CD14-positive monocyte (primary cell): Measurements from ENCODE around the gene FEM1A. TPM values are rescaled to one million over a fixed set of nuclear protein-coding genes. Genes with fewer than 3 reads are reported as not detected.
"Not testable (repeated sequence)": the region's sequence is repeated elsewhere in the genome, so short reads cannot be mapped to it uniquely, and the experiment has no call there.

Experiments
- DNase-seq, 3 donors: peaks; one replicate each; pipeline ENCODE4 v3.0.0-alpha.2; 2011 to 2022
- H2AFZ ChIP-seq: 2 replicates; pipeline ENCODE4 v1.6.0; 2012; ENCODE audit warnings: mild to moderate bottlenecking, low read depth, low read length, inconsistent platforms; ENCODE audit not compliant: insufficient read depth, poor library complexity, severe bottlenecking
- H3K27ac ChIP-seq, 2 donors: 1 replicate in 1 of 2; 2 replicates in 1 of 2; pipeline ENCODE4 v1.5.1; 2012 to 2013; ENCODE audit warnings: low read length in 2 of 2, control low read depth in 1 of 2, inconsistent platforms in 1 of 2, low read depth in 1 of 2, mild to moderate bottlenecking in 1 of 2
- H3K27me3 ChIP-seq, 2 donors: one replicate each; pipeline versions ENCODE4 v1.6.0 to v1.6.1; 2011 to 2013; ENCODE audit warnings: low read length in 2 of 2; ENCODE audit not compliant: control insufficient read depth in 2 of 2, insufficient read depth in 2 of 2
- H3K36me3 ChIP-seq, 2 donors: replicated peaks in 1 of 2; 1 replicate in 1 of 2; 2 replicates in 1 of 2; pipeline versions ENCODE4 v1.5.1 to v1.6.1; 2012 to 2013; ENCODE audit warnings: low read length in 2 of 2, control low read depth in 1 of 2, inconsistent platforms in 1 of 2, mild to moderate bottlenecking in 1 of 2; ENCODE audit not compliant: insufficient read depth in 2 of 2, control insufficient read depth in 1 of 2
- H3K4me1 ChIP-seq, 2 donors: 1 replicate in 1 of 2; 2 replicates in 1 of 2; pipeline versions ENCODE4 v1.5.1 to v1.6.1; 2012 to 2013; ENCODE audit warnings: low read length in 2 of 2, control low read depth in 1 of 2, inconsistent platforms in 1 of 2, mild to moderate bottlenecking in 1 of 2, moderate library complexity in 1 of 2; ENCODE audit not compliant: insufficient read depth in 2 of 2, control insufficient read depth in 1 of 2
- H3K4me2 ChIP-seq: replicated peaks from 2 replicates; pipeline ENCODE3; 2012; ENCODE audit warnings: low read length, moderate library complexity, mild to moderate bottlenecking; ENCODE audit not compliant: poor library complexity, severe bottlenecking; ENCODE audit errors: extremely low read depth
- H3K4me3 ChIP-seq, 3 experiments: fragments of 200-600 bp in 1 of 3; sonication (generic) in 1 of 3; replicated peaks in 1 of 3; 1 replicate in 2 of 3; 2 replicates in 1 of 3; pipeline ENCODE4 v1.5.1; 2011 to 2013; ENCODE audit warnings: low read length in 3 of 3, mild to moderate bottlenecking in 3 of 3, control low read depth in 2 of 3, low read depth in 2 of 3, inconsistent platforms in 1 of 3, moderate library complexity in 1 of 3
- H3K79me2 ChIP-seq: 2 replicates; pipeline ENCODE4 v1.6.0; 2012; ENCODE audit warnings: mild to moderate bottlenecking, control low read depth, inconsistent platforms, low read length, moderate library complexity; ENCODE audit not compliant: insufficient read depth
- H3K9ac ChIP-seq: 2 replicates; pipeline ENCODE4 v1.6.0; 2017; ENCODE audit warnings: low read length, mild to moderate bottlenecking; ENCODE audit not compliant: insufficient read depth, poor library complexity, severe bottlenecking
- H3K9me3 ChIP-seq, 2 donors: replicated peaks in 1 of 2; 1 replicate in 1 of 2; 2 replicates in 1 of 2; pipeline versions ENCODE4 v1.5.1 to v1.6.1; 2012 to 2013; ENCODE audit warnings: low read length in 2 of 2, control low read depth in 1 of 2; ENCODE audit not compliant: control insufficient read depth in 1 of 2, insufficient read depth in 1 of 2
- H4K20me1 ChIP-seq: 2 replicates; pipeline ENCODE4 v1.6.0; 2012; ENCODE audit warnings: mild to moderate bottlenecking, low read length, control low read depth, moderate library complexity; ENCODE audit not compliant: insufficient read depth
- H3K27ac Mint-ChIP-seq, 7 donors: one replicate each; pipeline ENCODE4 v1.8.0; 2020; ENCODE audit warnings: mild to moderate bottlenecking in 7 of 7, mixed read lengths in 7 of 7, moderate library complexity in 6 of 7, inconsistent platforms in 2 of 7
- H3K27me3 Mint-ChIP-seq, 3 donors: one replicate each; pipeline ENCODE4 v1.8.0; 2021 to 2022; ENCODE audit warnings: low read depth in 3 of 3, mild to moderate bottlenecking in 3 of 3, mixed read lengths in 3 of 3, moderate library complexity in 3 of 3, inconsistent platforms in 1 of 3
- H3K36me3 Mint-ChIP-seq, 2 donors: one replicate each; pipeline ENCODE4 v1.8.0; 2020; ENCODE audit warnings: mixed read lengths in 2 of 2, inconsistent platforms in 1 of 2, mild to moderate bottlenecking in 1 of 2
- H3K4me1 Mint-ChIP-seq: one replicate; pipeline ENCODE4 v1.8.0; 2020; ENCODE audit warnings: mild to moderate bottlenecking, mixed read lengths
- H3K4me3 Mint-ChIP-seq, 2 donors: one replicate each; pipeline ENCODE4 v1.8.0; 2020; ENCODE audit warnings: mild to moderate bottlenecking in 2 of 2, mixed read lengths in 2 of 2, moderate library complexity in 1 of 2
- H3K9me3 Mint-ChIP-seq, 7 donors: one replicate each; pipeline ENCODE4 v1.8.0; 2020 to 2022; ENCODE audit warnings: mixed read lengths in 7 of 7, mild to moderate bottlenecking in 6 of 7, moderate library complexity in 6 of 7, inconsistent platforms in 2 of 7
- WGBS: methylation state at CpG from one replicate; pipeline ENCODE4 v1.1.5; 2013; ENCODE audit warnings: missing lambda C conversion rate; ENCODE audit not compliant: insufficient coverage; 5-methylcytosine and 5-hydroxymethylcytosine counted together
- intact Hi-C, 2 donors: fragments of 100-400 bp; cut with micrococcal nuclease; formaldehyde crosslinking; loops; one replicate each; pipeline versions ENCODE4 v1.15.0 to v1.15.1; 2023
- polyA plus RNA-seq, 3 donors: library from polyadenylated mRNA; depleted of rRNA in 1 of 3; unstranded in 2 of 3; stranded (reverse) in 1 of 3; fragments of 300-500 nt in 2 of 3; fragments of >200 nt in 1 of 3; fragmentation: Illumina TruSeq in 2 of 3; gene quantifications; 1 replicate in 2 of 3; 2 replicates in 1 of 3; pipeline ENCODE4 v1.2.3, GENCODE V29; 2012 to 2021
- TF ChIP-seq, protein P1 (sequence below): fragments of 200-600 bp; IDR thresholded peaks from one replicate; pipeline ENCODE4 v1.8.0; 2022; ENCODE audit warnings: antibody characterized with exemption, mild to moderate bottlenecking

The FEM1A gene
- polyA plus RNA-seq, 3 donors = 2.1 to 4.2 (median 2.4) TPM

DNA sequence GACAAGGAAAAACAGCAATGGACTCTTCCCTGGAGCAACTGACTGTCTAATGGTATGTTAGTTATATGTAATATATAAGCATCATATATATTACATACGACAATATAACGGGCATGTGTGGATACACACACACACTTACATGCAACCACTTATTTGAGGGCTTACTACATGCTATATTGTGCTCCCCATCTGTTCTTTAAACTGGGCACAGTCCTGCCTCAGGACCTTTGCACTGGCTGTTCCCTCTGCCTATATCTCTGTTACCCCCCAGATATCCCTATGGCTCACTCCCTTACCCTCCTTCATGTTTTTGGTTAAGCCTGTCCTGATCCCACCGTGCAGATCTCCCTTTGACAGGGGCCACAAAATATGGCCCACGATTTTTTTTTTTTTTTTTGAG lies 29.7 kb downstream of the FEM1A start:
- 80% methylated on average over 2 of the region's 4 CpGs for WGBS
- Histone ChIP-seq H3K79me2 (peaks cover 70% of the 10 kb centered on the region), H3K27me3 (no peaks in the 10 kb centered on the region)

DNA sequence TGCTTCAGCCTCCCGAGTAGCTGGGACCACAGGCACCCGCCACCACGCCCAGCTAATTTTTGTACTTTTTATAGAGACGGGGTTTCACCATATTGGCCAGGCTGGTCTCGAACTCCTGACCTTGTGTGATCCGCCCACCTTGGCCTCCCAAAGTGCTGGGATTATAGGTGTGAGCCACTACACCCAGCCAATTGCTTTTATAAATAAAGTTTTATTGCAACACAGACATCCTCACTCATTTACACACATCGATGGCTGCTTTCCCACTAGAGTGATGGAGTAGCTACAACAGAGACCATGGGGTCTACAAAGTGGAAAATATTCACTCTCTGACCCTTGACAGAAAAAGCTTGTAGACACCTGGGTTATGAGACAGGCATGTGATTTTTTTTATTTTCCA lies 30.8 kb downstream of the FEM1A start:
- H3K27me3 ChIP-seq, H3K9ac ChIP-seq, H3K9me3 ChIP-seq, H3K9me3 Mint-ChIP-seq, H3K4me1 ChIP-seq, H3K4me3 ChIP-seq, intact Hi-C loops, DNase-seq, H3K4me3 Mint-ChIP-seq, H3K27ac Mint-ChIP-seq, H3K4me2 ChIP-seq, H3K4me1 Mint-ChIP-seq, H3K27ac ChIP-seq, H3K27me3 Mint-ChIP-seq, H2AFZ ChIP-seq: not testable (repeated sequence)
- H3K36me3 Mint-ChIP-seq = peaks cover 35 to 57% of the 10 kb centered on the region in 2 donors
- H3K36me3 ChIP-seq = peaks cover 25 to 54% of the 10 kb centered on the region in 2 donors
- peaks cover 79% of the 10 kb centered on the region for H3K79me2 ChIP-seq
- H4K20me1 ChIP-seq = peaks cover 94% of the 10 kb centered on the region
- WGBS = 80% methylated on average over 1 of the region's 7 CpGs

More for the DNA sequence above, 29.7 kb downstream of the FEM1A start:
- Mint-ChIP-seq H3K27ac (no peak overlapping the region), H3K4me3 (no peak overlapping the region), H3K4me1 (no peaks in the 10 kb centered on the region), H3K36me3 (peaks cover 44 to 65% of the 10 kb centered on the region in 2 donors), H3K27me3 (peaks cover 0 to 2% (median 0%) of the 10 kb centered on the region in 3 donors), H3K9me3 (peaks cover 0 to 2% (median 0%) of the 10 kb centered on the region in 7 donors)
- no peak overlapping the region for H3K9ac ChIP-seq
- no peak overlapping the region for H2AFZ ChIP-seq
- peaks cover 94% of the 10 kb centered on the region for H4K20me1 ChIP-seq
- peaks cover 33 to 60% of the 10 kb centered on the region in 2 donors for H3K36me3 ChIP-seq
- intact Hi-C loops = no loop called here
- H3K4me1 ChIP-seq = peaks cover under 1 to 8% of the 10 kb centered on the region in 2 donors
- TF ChIP-seq, protein P1, sequence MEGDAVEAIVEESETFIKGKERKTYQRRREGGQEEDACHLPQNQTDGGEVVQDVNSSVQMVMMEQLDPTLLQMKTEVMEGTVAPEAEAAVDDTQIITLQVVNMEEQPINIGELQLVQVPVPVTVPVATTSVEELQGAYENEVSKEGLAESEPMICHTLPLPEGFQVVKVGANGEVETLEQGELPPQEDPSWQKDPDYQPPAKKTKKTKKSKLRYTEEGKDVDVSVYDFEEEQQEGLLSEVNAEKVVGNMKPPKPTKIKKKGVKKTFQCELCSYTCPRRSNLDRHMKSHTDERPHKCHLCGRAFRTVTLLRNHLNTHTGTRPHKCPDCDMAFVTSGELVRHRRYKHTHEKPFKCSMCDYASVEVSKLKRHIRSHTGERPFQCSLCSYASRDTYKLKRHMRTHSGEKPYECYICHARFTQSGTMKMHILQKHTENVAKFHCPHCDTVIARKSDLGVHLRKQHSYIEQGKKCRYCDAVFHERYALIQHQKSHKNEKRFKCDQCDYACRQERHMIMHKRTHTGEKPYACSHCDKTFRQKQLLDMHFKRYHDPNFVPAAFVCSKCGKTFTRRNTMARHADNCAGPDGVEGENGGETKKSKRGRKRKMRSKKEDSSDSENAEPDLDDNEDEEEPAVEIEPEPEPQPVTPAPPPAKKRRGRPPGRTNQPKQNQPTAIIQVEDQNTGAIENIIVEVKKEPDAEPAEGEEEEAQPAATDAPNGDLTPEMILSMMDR = no peak
- no peak for DNase-seq
- no peaks in the 10 kb centered on the region for H3K9me3 ChIP-seq
- H3K27ac ChIP-seq = no peak overlapping the region
- no peak overlapping the region for H3K4me3 ChIP-seq
- H3K4me2 ChIP-seq = no peak overlapping the region
